ENCODE measurements around the gene PCDH1.
A peak's percentile ranks its signal among the peaks of the same experiment; 100 is the strongest.

Gene PCDH1

DNA sequence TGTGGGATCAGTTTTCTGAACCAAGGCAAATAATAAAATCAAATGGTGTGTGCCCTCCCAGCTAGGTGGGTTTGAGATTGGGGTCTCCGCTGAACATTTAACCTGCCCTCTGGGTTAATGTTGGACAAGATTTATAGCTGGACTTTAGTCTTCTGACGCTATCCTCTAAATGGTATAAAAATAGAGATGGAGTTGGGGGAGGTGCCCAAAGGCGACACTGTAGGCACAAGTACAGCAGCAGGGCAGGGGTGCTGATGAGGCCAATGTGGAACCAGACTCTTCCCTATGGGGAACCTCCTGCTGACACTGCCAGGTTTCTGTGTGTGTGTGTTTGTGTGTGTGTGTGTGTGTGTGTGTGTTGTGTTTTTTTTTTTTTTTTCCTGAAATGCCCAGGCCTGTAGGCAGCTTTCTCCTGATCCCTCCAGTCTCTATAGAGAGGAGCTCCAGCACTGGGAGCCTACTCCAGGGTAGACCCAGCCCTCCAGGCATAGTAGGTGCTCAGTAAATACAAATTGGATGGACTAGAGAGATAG is 37.9 kb downstream of the PCDH1 start:
- intact Hi-C loops (cut with DNase I; ENCODE audit: low total_unique reads): loop anchor here (5.0 kb wide), 1 partner anchor 37 kb away; the partner anchor contains the start of gene PCDH1
- TF ChIP-seq CTCF (IDR thresholded peaks at IDR 0.05): no peak
- Histone ChIP-seq H3K9me3 (no peaks in the 10 kb centered on the region), H3K36me3 (no peaks in the 10 kb centered on the region), H3K4me1 (peaks cover 0 to 95% (median 68%) of the 10 kb centered on the region in 4 donors), H3K27me3 (no peaks in the 10 kb centered on the region), H3K27ac (peak overlapping the region; percentile 66 to 69), H3K4me3 (no peak overlapping the region)
- no peak for DNase-seq

GRCh38 chr5:141839015-141839513 is 39.1 kb downstream of the PCDH1 start:
- H3K27me3 ChIP-seq: no peaks in the 10 kb centered on the region
- no peak for DNase-seq
- no peak overlapping the region for H3K4me3 ChIP-seq
- no peaks in the 10 kb centered on the region for H3K9me3 ChIP-seq
- H3K27ac ChIP-seq: peak overlapping the region; percentile 40 to 69
- intact Hi-C loops (cut with DNase I; ENCODE audit: low total_unique reads): no loop called here
- peaks cover 0 to 96% (median 71%) of the 10 kb centered on the region in 4 donors for H3K4me1 ChIP-seq
- H3K36me3 ChIP-seq: no peaks in the 10 kb centered on the region
- no peak for TF ChIP-seq CTCF (IDR thresholded peaks at IDR 0.05)

- no peaks in the 10 kb centered on the region for H3K36me3 ChIP-seq
- no peak for TF ChIP-seq CTCF (IDR thresholded peaks at IDR 0.05)
- no peak overlapping the region for H3K4me3 ChIP-seq
- intact Hi-C loops (cut with DNase I; ENCODE audit: low total_unique reads): no loop called here
- H3K27me3 ChIP-seq: no peaks in the 10 kb centered on the region
- H3K4me1 ChIP-seq: peaks cover 0 to 90% (median 66%) of the 10 kb centered on the region in 4 donors
- H3K27ac ChIP-seq: peak overlapping the region; percentile 40 to 69
- DNase-seq: no peak
- no peaks in the 10 kb centered on the region for H3K9me3 ChIP-seq
These were observed 39.7 kb downstream of the PCDH1 start for GRCh38 chr5:141838326-141839014.

DNA sequence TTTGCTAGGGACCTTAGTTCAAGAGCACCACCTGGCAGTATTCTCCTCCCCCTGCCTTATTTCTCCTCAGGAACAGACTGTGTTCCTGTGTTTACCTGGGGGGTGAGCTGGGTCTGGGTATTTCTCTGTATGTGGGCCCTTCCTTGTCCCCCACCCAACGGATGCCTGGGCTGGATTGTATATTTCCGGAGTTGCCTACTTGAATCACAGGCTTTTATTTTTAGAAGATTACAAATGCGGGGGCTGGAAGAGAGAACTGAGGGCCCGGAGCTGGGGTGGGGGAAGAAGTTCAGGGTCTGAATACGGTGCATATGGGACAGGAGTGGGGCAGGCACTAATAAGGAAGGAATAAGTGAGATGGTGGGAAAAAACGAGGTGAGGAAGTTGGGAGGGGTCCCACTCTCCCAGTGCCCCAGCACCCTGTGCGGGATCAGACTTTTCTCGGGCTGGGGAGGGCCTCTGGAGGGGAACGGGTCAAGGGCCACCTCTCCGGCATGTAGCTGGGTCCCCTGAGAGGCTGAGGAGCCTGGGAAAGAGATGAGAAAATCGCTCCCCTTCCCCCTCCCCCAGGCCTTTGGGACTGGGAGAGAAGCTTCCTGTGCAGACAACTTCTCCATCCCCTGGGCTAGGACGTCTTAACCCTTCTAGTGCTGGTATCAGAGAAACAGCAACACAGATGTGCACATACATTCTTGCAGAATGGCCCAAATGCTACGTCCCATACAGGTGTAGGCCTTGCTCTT is 42.1 kb downstream of the PCDH1 start:
- Histone ChIP-seq H3K27me3 (no peaks in the 10 kb centered on the region), H3K36me3 (no peaks in the 10 kb centered on the region), H3K4me3 (peak overlapping the region in 1 of 2 donors; percentile 27), H3K4me1 (peaks cover 0 to 66% (median 45%) of the 10 kb centered on the region in 4 donors), H3K9me3 (no peaks in the 10 kb centered on the region), H3K27ac (peak overlapping the region; percentile 50 to 64)
- intact Hi-C loops (cut with DNase I; ENCODE audit: low total_unique reads): no loop called here
- TF ChIP-seq CTCF (IDR thresholded peaks at IDR 0.05): no peak
- DNase-seq: peak in 1 of 2 donors; percentile 78

- Histone ChIP-seq H3K4me1 (peaks cover 0 to 50% (median 33%) of the 10 kb centered on the region in 4 donors), H3K4me3 (no peak overlapping the region), H3K27ac (no peak overlapping the region), H3K27me3 (no peaks in the 10 kb centered on the region), H3K9me3 (no peaks in the 10 kb centered on the region), H3K36me3 (no peaks in the 10 kb centered on the region)
- no peak for DNase-seq
- TF ChIP-seq CTCF (IDR thresholded peaks at IDR 0.05): no peak
- intact Hi-C loops (cut with DNase I; ENCODE audit: low total_unique reads): no loop called here
These were observed 43.9 kb downstream of the PCDH1 start for GRCh38 chr5:141834331-141834730.
